Glutamatergic neuron (in vitro differentiated cells): ENCODE results near the gene CD2AP. TPM values are rescaled to one million over a fixed set of nuclear protein-coding genes. Genes with fewer than 3 reads are reported as not detected.

Experiments
- DNase-seq: peaks from one replicate; pipeline ENCODE4 v3.0.0; 2022
- H3K27ac Mint-ChIP-seq: one replicate; pipeline ENCODE4 v1.8.0; 2020; ENCODE audit warnings: mild to moderate bottlenecking, mixed read lengths, inconsistent platforms; ENCODE audit not compliant: unreplicated experiment
- H3K27me3 Mint-ChIP-seq: one replicate; pipeline ENCODE4 v1.8.0; 2020; ENCODE audit warnings: mild to moderate bottlenecking, moderate library complexity, mixed read lengths, inconsistent platforms; ENCODE audit not compliant: unreplicated experiment
- H3K36me3 Mint-ChIP-seq: one replicate; pipeline ENCODE4 v1.8.0; 2020; ENCODE audit warnings: mild to moderate bottlenecking, mixed read lengths, inconsistent platforms; ENCODE audit not compliant: unreplicated experiment
- H3K4me1 Mint-ChIP-seq: one replicate; pipeline ENCODE4 v1.8.0; 2020; ENCODE audit warnings: mild to moderate bottlenecking, low read depth, mixed read lengths, inconsistent platforms; ENCODE audit not compliant: unreplicated experiment
- H3K4me3 Mint-ChIP-seq: one replicate; pipeline ENCODE4 v1.8.0; 2020; ENCODE audit warnings: mild to moderate bottlenecking, mixed read lengths, inconsistent platforms; ENCODE audit not compliant: unreplicated experiment
- H3K9me3 Mint-ChIP-seq: one replicate; pipeline ENCODE4 v1.8.0; 2020; ENCODE audit warnings: mild to moderate bottlenecking, moderate library complexity, mixed read lengths, inconsistent platforms; ENCODE audit not compliant: unreplicated experiment
- total RNA-seq: library from RNA; stranded (reverse); fragmentation: NEBNext Ultra II Directional; extraction: Animal tissue kit (Norgen Biotek cat#: 25700); gene quantifications from one replicate; pipeline ENCODE4 v1.2.1, GENCODE V29; 2021; ENCODE audit not compliant: unreplicated experiment
- TF ChIP-seq, protein P1 (sequence below): fragments of 200-600 bp; sonication (generic); IDR thresholded peaks from one replicate; pipeline ENCODE4 v1.5.0; 2021; ENCODE audit not compliant: partially characterized antibody, unreplicated experiment

CD2AP gene
- total RNA-seq, 1 donor from 2014 or later = 14.9 TPM

DNA sequence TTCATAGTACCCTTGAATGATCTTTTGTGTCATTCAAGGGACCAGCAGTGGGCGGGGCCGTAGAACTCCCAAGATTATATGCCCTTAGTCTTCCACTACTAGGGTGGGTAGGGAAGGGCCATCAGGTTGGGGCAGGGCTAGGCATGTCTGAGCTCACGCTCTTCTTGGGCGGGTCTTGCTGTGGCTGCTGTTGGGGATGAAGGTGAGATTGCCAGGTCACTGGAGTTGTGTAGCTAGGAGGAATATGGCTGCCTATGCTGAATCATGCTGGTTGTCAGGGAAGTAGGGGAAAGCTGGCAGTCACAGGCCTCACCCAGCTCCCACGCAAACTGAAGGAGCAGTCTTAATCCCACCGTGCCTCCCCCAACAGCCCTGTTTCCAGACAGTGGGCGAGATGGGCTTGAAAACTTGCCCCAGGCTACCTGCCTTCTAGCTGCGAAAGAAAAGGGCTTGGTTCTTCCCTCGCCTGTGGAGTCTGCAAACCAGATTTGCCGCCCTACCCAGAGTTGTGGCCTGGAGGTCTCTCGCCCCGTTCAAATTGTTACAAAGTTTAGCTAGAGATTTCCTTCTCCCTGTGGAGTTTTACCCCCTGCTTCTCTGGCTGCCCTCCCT is 144.4 kb downstream of the CD2AP start:
- H3K36me3 Mint-ChIP-seq = peaks cover 16% of the 10 kb centered on the region
- no peak for DNase-seq
- no peaks in the 10 kb centered on the region for H3K4me1 Mint-ChIP-seq
- no peaks in the 10 kb centered on the region for H3K27me3 Mint-ChIP-seq
- no peak overlapping the region for H3K4me3 Mint-ChIP-seq
- TF ChIP-seq, protein P1, sequence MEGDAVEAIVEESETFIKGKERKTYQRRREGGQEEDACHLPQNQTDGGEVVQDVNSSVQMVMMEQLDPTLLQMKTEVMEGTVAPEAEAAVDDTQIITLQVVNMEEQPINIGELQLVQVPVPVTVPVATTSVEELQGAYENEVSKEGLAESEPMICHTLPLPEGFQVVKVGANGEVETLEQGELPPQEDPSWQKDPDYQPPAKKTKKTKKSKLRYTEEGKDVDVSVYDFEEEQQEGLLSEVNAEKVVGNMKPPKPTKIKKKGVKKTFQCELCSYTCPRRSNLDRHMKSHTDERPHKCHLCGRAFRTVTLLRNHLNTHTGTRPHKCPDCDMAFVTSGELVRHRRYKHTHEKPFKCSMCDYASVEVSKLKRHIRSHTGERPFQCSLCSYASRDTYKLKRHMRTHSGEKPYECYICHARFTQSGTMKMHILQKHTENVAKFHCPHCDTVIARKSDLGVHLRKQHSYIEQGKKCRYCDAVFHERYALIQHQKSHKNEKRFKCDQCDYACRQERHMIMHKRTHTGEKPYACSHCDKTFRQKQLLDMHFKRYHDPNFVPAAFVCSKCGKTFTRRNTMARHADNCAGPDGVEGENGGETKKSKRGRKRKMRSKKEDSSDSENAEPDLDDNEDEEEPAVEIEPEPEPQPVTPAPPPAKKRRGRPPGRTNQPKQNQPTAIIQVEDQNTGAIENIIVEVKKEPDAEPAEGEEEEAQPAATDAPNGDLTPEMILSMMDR = no peak
- no peak overlapping the region for H3K27ac Mint-ChIP-seq
- no peaks in the 10 kb centered on the region for H3K9me3 Mint-ChIP-seq

DNA sequence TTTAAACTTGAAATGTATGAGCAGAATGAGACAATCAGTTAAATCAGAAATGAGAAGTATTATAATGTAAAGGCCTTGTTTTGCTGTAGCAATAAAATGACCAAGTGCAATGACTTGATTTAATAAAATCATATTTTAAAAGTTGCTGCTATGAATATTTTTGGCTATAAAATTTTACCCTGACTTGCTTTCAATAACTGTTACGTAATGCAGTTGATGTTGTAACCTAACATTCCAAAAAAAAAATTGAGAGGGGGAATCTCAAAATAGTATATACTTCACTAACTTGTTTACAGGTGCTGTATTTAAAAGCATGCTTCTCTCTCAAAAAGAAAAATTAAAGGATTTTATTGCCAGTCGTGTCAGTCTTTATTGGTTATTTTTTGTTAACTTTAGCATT is 149.2 kb downstream of the CD2AP start:
- no peak overlapping the region for H3K27ac Mint-ChIP-seq
- TF ChIP-seq, protein P1 = no peak
- no peak for DNase-seq
- H3K4me3 Mint-ChIP-seq = no peak overlapping the region
- H3K27me3 Mint-ChIP-seq = no peaks in the 10 kb centered on the region
- H3K36me3 Mint-ChIP-seq = no peaks in the 10 kb centered on the region
- peaks cover 4% of the 10 kb centered on the region for H3K4me1 Mint-ChIP-seq
- no peaks in the 10 kb centered on the region for H3K9me3 Mint-ChIP-seq

- TF ChIP-seq, protein P1 = no peak
- Mint-ChIP-seq H3K4me1 (peaks cover 9% of the 10 kb centered on the region), H3K9me3 (no peaks in the 10 kb centered on the region), H3K36me3 (no peaks in the 10 kb centered on the region), H3K27me3 (no peaks in the 10 kb centered on the region), H3K4me3 (no peak overlapping the region), H3K27ac (no peak overlapping the region)
- DNase-seq = no peak
Measured at GRCh38 chr6:47628448-47629272, 151.1 kb downstream of the CD2AP start.

DNA sequence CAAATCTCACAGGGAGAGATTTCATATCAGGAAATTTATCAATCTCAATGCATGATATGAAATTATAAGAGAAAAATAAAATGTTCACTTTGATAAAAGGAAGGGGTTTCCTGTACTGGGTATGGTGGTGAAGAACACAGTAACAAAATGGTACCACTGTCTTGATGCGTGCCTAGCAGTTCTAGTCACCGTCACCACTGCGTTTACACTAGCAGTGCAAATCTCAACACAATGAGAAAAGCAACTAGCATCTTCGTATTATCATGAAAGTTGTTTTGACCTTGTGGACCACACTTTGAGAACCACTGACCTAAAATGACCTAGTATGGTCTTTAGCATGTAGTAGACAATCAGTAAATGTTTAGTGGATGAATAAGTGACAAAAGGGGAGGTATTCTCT is 152.4 kb downstream of the CD2AP start:
- TF ChIP-seq, protein P1 = no peak
- no peak overlapping the region for H3K4me3 Mint-ChIP-seq
- no peaks in the 10 kb centered on the region for H3K27me3 Mint-ChIP-seq
- no peaks in the 10 kb centered on the region for H3K36me3 Mint-ChIP-seq
- no peaks in the 10 kb centered on the region for H3K9me3 Mint-ChIP-seq
- no peak for DNase-seq
- no peak overlapping the region for H3K27ac Mint-ChIP-seq
- H3K4me1 Mint-ChIP-seq = peaks cover 9% of the 10 kb centered on the region

GRCh38 chr6:47630587-47630986 is 153.0 kb downstream of the CD2AP start:
- Mint-ChIP-seq H3K9me3 (no peaks in the 10 kb centered on the region), H3K4me3 (no peak overlapping the region), H3K36me3 (no peaks in the 10 kb centered on the region), H3K27me3 (no peaks in the 10 kb centered on the region), H3K27ac (no peak overlapping the region), H3K4me1 (peaks cover 9% of the 10 kb centered on the region)
- TF ChIP-seq, protein P1 = no peak
- no peak for DNase-seq
